HL-60/S4 treated with phorbol 12-myristate 13-acetate at 8.2 ng/mL for 4 days and 3 days (cell line): ENCODE measurements around the gene CCDC33.
"Not testable (repeated sequence)": the region's sequence is repeated elsewhere in the genome, so short reads cannot be mapped to it uniquely, and the experiment has no call there.

ENCODE experiments used
- in situ Hi-C: fragments of 300-500 bp; cut with MboI; formaldehyde crosslinking; loops from 2 replicates; pipeline ENCODE4 v1.15.0; 2022; ENCODE audit warnings: low sequenced_read_pairs

The CCDC33 gene

DNA sequence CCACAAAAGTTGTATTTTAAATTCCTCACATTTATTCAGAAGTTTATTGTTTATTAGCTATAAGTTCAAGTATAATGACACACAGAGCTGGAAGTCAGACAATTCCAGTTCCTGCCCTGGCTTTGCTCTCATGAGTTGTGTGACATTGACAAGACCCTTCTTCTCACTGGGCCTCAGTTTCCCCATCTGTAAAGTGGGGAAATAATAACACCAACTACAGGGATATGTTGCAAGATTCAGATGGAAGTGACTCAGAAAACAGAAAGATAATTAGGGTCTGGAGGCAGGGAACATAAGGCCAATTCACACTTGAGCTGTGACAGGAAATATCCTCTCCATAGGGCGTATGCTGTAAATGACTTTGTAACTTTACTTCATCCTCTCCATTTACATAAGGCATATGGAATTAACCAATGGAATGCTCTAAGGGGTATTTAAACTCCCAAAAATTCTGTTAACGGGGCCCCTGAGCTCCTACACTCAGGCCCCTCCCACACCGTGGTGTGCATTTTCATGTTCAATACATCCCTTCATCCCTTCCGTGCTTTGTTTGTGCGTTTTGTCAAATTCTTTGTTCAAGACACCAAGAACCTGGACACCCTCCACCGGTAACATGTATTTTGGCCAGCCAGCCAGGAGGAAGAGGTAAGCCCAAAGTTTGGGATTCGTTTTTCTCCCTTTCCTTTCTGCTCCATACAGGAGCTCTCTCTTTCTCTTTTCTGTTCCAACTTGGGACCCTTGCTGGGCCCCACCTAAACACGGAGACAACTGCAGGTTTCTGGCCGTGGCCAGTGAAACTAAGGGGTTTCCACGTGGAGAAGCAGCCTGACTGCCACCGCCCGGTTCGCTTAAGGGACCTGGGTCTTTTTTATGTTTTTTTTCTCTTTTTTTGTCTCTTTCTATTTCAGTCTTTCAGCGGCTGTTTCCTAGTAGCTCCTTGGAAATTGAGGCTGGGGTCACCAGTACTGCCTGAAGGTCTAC, 114.5 kb downstream of the CCDC33 start:
- in situ Hi-C loops = no loop called here

DNA sequence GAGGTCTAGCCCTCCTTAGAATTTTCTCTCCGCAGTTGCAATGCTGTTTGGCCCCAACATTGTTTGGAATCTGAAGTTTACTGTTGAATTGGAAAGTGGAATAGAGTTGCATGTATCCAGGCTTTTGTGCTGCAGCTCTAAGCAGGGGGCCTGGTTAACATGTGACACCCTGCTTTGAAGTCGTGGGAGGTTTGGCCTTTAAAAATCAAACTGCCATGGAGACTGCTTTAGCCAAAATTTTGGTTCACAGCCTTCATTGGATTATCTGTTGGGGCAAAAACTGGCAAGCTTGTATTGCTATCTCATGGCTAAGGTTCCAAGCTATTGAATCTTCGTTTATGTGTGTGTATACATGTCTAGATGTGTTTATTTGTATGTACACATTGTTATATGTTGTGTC, 115.5 kb downstream of the CCDC33 start:
- in situ Hi-C loops = no loop called here

DNA sequence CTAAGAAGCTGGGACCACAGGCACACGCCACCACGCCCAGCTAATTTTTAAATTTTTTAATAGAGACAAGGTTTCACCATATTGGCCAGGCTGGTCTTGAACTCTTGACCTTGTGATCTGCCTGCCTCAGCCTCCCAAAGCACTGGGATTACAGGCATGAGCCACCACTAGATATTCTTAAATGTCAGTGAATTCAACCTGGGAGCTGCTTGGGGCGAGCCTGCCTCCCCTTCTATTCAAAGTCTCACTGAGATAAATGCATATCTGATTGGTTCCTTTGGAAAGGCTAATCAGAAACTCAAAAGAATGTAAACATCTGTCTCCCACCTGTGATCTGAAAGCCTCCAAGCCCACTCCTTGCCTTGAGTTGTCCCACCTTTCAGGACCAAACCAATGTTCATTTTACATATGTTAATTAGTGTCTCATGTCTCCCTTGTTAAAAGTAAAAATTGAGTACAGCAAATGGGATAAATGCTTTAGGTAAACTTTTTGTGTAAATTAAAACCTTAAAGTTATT, 116.3 kb downstream of the CCDC33 start:
- in situ Hi-C loops = no loop called here

DNA sequence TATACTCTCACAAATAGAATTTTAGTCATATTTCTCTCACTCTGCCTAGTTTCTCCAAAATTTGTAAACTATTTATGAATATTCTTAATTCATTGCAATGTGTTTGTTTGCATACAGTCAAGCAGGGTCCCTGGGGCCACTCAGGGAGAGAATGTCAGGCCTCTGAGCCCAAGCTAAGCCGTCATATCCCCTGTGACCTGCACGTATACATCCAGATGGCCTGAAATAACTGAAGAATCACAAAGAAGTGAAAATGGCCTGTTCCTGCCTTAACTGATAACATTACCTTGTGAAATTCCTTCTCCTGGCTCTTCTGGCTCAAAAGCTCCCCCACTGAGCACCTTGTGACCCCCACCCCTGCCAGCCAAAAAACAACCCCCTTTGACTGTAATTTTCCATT, 117.9 kb downstream of the CCDC33 start:
- in situ Hi-C loops = not testable (repeated sequence)

DNA sequence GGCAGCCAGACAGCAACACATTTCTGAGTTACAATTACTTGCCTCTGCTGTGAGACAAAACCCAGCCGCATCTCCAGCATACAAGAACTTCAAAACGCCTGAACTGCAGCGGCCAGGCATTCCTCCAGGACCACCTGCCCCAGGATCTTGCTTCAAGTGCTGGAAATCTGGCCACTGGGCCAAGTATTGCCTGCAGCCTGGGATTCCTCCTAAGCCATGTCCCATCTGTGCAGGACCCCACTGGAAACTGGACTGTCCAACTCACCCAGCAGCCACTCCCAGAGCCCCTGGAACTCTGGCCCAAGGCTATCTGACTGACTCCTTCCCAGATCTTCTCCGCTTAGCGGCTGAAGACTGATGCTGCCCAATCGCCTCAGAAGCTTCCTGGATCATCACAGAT, 119.9 kb downstream of the CCDC33 start:
- in situ Hi-C loops = not testable (repeated sequence)

DNA sequence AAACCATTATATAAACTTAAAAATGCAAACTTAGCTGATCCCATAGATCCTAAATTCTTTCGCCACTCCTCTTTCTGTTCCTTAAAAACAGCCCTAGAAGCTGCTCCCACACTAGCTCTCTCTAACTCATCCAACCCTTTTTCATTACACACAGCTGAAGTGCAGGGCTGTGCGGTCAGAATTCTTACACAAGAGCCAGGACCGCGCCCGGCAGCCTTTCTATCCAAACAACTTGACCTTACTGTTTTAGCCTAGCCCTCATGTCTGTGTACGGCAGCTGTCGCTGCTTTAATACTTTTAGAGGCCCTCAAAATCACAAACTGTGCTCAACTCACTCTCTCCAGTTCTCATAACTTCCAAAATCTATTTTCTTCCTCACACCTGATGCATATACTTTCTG, 121.4 kb downstream of the CCDC33 start:
- in situ Hi-C loops = not testable (repeated sequence)

DNA sequence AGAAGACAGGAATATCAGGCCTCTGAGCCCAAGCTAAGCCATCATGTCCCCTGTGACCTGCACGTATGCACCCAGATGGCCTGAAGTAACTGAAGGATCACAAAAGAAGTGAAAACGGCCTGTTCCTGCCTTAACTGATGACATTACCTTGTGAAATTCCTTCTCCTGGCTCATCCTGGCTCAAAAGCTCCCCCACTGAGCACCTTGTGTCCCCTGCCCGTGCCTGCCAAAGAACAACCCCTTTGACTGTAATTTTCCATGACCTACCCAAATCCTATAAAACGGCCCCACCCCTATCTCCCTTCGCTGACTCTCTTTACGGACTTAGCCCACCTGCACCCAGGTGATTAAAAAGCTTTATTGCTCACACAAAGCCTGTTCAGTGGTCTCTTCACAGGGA, 123.2 kb downstream of the CCDC33 start:
- in situ Hi-C loops = not testable (repeated sequence)

DNA sequence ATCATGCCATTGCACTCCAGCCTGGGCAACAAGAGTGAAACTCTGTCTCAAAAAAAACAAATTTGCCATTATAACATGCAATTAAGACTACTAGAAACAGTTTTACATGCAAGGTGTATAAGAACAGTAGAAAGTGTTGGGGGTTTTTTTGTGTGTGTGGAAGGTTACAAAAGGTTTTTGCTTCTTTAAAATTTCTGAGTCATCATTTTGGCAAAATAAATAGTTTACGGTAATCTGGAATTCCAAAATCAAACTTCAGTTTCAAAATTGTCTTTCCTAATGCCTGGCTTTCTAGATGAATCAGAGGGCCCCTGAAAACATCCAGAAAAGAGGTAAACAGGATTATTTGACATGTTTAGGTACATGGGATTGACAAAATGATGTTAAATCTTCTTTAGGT, 124.7 kb downstream of the CCDC33 start:
- in situ Hi-C loops = not testable (repeated sequence)

DNA sequence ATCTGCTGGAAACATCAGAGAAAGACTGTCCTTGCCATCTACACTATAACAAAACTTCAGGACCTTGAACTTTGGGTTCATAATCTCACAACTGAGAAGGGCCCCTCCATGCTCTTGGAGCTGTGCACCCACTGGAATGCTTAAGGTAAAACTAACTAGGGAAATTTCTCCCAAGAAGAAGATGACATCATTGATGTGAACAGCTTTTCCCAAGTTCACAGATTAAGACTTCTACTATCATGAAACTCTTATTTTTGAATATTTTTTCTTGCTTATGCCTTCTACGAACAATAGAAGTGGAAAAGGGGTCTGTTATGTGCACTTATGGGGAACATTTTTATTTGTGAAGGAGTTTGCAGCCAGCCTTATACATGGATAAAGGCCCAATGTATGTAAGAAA, 126.4 kb downstream of the CCDC33 start:
- in situ Hi-C loops = no loop called here

DNA sequence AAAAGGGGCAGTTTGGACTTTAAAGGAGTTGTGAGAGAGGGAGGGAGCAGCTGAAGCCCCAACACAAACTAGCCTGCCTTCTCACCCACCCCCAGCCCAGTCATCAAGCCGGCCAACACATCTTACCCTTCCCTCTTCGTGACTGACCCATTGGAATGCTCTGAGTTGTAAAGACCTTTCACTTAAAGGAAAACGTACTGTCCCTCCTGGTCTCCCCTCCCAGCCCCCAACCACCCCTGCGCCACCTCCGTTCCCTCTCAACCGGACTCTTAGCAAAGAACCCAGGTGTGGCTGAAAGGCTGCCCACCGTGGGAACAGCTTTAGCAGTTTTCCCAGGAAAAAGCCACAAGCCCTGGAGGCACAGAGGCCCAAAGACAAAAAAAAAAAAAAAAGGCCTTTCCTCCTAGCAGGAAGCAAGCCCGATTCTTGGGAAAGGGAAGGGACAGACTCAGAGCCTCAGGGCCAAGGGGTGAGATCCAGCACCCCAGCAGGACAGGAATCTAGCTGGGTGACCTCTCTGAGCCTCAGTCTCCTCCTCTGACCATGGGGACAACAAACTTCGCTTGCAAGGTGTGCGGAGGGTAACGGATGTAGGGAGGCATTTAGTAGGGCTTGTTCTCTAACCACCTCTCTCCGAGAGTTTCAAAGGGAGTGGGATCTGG, 128.9 kb downstream of the CCDC33 start:
- in situ Hi-C loops = no loop called here

DNA sequence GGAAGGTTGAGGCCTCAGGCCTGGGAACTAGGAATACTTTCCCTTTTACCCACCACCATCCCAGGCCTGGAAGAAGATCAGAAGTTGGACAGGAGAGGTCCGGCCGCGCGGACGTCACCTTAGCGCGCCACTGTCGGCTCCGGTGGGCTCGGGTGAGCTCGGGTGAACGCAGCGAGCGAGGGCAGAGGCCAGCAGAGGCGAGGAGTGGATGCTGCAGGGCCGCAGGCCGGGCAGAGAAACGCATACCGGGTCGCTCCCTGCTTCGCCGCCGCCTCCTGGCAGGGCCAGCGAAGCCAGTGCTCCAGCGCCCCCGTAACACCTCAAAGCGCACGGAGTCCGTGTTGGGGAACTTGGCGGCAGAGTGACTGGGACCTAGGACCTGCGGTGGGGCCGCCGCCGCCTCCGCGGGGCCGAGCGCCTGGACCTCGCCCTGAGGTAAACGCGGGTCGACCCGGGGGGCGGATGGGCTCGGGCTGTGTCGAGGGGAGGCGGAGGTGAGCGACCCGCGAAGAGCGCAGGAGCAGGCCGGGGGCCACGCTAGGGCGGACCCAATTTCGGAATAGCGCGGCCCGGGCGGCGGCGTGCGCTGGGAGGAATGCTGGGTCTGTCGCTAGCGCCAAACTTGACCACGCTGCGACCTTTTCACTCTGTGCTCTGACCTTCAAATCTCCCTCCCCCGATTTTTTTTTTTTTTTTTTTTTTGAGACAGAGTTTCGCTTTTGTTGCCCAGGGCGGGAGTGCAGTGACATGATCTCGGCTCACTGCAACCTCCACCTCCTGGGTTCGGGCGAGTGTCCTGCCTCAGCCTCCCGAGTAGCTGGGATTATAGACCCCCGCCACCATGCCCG, 129.7 kb downstream of the CCDC33 start:
- in situ Hi-C loops = no loop called here

DNA sequence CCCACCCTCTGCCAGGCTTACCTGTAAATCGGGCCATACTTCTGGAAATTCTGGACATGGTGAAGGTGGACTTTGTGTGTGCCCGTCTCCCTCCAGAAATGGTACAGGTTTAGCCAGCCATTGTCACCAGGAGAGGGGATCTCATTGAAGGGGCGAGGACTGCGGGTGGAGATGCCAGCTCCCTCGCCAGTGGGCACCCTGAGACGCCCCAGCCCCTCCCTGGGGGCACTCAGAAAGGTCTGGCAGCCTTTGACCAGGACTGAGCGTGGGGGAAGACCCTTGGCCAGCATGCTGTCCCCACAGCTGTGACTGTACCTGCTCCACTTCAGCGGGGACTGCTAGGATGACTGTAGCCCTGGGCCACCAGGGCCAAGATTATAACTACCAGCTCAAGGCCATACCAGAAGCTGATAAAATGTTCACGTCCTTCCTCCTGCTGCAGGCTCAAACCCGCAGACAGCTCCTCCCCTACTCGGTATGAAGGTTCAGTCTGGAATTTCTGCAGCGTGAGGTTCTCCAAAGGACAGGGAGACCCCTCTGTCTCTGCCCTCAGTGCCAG, 131.2 kb downstream of the CCDC33 start, which contains the start of gene CYP11A1:
Gene CYP11A1, minus strand, starts transcription at position 351 of the 559 bp plus-strand sequence. Its CDS starts 61 bp downstream, at position 290.
- in situ Hi-C loops = no loop called here

DNA sequence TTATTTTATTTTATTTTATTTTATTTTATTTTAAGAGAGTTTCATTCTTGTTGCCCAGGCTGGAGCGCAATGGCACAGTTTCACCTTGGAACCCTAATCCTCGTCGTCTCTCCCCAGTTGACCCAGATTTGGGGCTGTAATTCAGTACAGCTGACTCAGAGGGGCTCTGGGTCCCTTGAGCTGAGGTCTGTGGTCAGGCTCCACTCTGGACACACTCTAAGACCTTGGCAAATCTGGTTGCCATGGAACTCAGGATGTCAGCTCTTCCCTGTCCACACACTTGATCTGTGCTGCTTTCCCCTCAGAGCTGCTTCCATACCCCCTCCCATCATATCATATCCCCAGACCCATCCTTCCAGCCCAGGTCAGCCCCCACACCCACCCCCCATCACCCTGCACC, 132.0 kb downstream of the CCDC33 start:
- in situ Hi-C loops = no loop called here

DNA sequence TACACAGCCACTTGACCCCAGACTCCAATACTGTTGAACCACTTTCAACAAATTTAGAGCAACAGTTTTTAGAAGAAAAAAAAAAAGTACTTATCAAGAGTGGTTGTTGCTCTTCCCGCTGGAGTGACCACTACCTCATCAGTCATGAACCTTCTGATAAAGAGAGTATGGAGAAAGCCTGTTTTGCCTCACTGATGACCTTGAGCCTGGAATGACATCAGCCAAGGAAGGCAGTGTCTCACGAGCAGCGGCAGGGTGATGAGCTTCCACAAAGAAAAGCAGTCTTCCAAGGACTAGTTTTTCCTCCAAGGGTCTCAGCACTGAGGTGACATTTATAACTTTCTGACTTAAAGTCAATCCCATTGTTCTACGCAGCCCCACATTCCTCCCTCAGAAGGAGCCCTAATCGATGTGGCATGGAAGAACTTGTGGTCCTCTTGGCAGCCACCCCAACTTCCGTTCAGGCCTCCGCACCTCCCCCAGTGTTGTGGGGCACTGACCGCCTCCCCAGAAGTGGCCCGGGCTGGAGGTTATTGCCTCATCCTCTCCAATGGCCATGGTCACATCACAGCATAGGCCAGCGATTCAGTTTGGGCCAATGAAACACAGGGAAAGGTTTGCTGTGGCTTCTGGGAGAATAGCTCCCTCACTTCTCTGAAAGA, 133.1 kb downstream of the CCDC33 start:
- in situ Hi-C loops = no loop called here

DNA sequence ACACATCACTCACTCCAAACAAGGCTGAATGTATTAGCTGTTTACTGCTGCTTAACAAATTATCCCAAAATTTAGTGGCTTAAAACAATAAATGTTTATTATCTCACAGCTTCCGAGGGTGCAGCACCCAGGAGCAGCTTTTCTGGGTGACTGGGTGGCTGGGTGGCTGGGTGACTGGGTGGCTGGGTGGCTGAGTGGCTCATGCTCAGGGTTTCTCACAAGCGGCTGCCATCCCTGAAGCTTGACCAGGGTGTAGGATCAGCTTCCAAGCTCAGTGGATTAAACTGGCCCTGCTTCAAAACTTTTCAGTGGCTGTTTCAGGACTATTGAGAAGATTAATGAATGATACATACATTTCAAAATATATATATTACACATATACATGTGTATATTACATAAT, 133.6 kb downstream of the CCDC33 start:
- in situ Hi-C loops = loop anchor here (10.0 kb wide), 1 partner anchor 405 kb away; no protein-coding TSS in a partner anchor

DNA sequence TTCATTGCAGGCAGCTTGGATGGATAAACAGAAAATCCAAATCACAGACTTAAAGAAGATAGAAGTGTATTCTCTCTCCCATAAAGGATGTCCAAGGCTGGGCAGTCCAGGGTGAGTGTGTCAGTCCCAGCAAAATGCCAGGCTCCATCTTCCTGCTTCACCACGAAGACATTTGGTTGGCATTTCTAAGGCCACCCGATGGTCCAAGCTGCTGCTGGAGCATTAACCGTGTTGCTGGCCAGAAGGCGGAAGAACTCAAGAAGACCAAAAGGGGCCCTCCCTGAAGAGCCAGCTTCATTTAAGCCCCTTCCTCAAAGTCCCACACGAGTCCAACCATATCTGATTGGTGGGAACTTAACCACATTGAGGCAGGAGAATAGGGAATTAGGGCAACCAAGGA, 134.3 kb downstream of the CCDC33 start:
- in situ Hi-C loops = loop anchor here (10.0 kb wide), 1 partner anchor 404 kb away; no protein-coding TSS in a partner anchor

DNA sequence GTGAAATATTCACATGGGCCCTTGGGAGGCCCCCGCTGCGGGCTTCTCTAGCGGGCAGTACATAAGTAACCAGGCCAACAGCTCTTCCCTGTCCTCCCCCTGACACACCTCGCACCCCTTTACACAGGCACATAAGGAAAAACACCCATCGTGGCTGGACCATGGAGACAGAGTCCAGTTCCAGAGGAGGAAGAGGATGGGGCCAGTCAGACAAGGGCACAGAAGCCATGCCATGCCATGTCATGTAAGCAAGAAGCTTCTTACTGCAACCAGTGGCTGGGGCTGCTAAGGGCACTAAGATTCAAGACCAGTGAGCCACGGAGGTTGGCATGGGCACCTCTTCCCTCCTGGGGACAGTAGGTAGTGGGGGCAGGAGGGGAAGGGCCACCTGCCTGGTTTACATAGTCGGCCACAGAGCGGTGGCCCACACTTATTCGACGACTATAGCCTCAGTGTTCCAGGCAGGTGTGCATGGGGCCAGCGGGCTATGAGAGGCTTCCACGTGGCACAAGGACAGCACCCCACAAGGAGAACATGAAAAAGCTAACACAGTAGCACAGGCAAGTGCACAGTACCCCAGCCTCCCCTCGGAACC, 137.0 kb downstream of the CCDC33 start:
- in situ Hi-C loops = loop anchor here (10.0 kb wide), 1 partner anchor 402 kb away; no protein-coding TSS in a partner anchor

DNA sequence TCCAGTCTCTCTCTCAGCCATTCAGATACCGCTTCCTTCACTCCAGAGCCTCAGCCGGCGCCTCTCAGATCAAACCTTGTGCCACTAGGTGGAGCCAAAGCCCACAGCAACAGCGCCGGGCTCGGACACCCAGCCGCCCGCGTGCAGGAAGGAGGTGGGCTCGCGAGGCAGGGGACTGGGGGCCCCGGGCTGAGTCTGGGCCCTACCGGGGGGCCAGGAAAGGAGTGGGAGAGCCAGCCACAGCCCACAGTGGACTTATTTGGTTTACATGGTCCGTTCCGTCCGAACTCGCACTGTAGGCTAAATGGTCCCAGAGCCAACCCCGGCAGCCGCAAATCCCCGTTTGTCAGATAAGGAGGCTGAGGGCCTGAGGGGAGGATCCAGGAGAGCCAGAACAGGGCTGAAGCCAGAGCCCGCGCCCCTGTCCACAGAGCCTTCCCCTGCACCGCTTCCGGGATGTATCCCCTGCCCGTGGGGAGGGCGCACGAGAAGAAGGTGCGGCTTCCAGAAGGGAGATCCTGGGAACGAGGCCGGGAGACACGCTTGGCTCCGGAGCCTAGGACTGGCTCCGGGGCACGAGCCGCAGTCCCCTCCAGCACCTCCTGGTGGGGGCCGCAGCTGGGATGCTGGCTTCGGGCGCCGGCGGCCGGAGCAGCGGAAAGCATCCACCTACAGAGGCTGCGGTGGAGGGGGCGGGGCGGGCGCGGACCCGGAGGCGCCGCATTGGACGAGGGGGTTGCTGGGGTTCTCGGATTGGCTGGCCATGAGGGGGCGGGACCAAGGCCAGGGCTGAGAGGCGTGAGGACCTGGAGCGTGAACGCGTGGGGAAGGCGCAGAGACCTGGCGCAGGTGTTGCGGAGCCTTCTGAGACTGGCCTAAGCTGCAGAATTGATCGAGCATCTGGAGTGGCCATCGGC, 137.9 kb downstream of the CCDC33 start:
- in situ Hi-C loops = loop anchor here (10.0 kb wide), 1 partner anchor 401 kb away; no protein-coding TSS in a partner anchor
